Vagina (tissue), 2 donors: ENCODE results near the gene CDH13.

ENCODE experiments used
- CTCF ChIP-seq, 3 experiments: fragments of 450-650 bp in 2 of 3; fragments of 200-600 bp in 1 of 3; sonication (generic) in 1 of 3; IDR thresholded peaks; one replicate each; pipeline ENCODE4 v1.5.1; 2017 to 2019; ENCODE audit warnings: antibody characterized with exemption in 3 of 3, mild to moderate bottlenecking in 2 of 3, moderate library complexity in 2 of 3
- POLR2A ChIP-seq, 2 donors: fragments of 450-650 bp; IDR thresholded peaks; one replicate each; pipeline ENCODE4 v1.6.1; 2017; ENCODE audit warnings: antibody characterized with exemption in 2 of 2, mild to moderate bottlenecking in 2 of 2, moderate library complexity in 2 of 2
- POLR2AphosphoS5 ChIP-seq, 2 donors: sonication (generic); formaldehyde crosslinking; IDR thresholded peaks; one replicate each; pipeline ENCODE4 v1.9.0; 2017; ENCODE audit warnings: antibody characterized with exemption in 2 of 2, mild to moderate bottlenecking in 2 of 2, low read depth in 1 of 2; ENCODE audit not compliant: insufficient read depth in 1 of 2

GRCh38 chr16:83797013-83797412, 1170.2 kb downstream of the CDH13 start:
- TF ChIP-seq POLR2AphosphoS5 (IDR thresholded peaks at IDR 0.05; ENCODE audit: insufficient read depth in 1 of 2, low read depth in 1 of 2) (no peak), POLR2A (IDR thresholded peaks at IDR 0.05) (no peak), CTCF (IDR thresholded peaks at IDR 0.05) (no peak)
